K562 (cell line): Measurements from ENCODE around the gene ABCA3. TPM values are rescaled to one million over a fixed set of nuclear protein-coding genes. Genes with fewer than 3 reads are reported as not detected.

Experiments used
- ATF7 ChIP-seq: fragments of 450-650 bp; IDR thresholded peaks from 2 replicates; pipeline ENCODE4 v1.7.1; 2014; ENCODE audit warnings: mild to moderate bottlenecking, moderate library complexity
- COPS2 ChIP-seq: fragments of 450-650 bp; conservative IDR thresholded peaks from 2 replicates; pipeline ENCODE4 v1.6.1; 2016; ENCODE audit warnings: mild to moderate bottlenecking, moderate library complexity
- ELF4 ChIP-seq: fragments of 450-650 bp; formaldehyde crosslinking; IDR thresholded peaks from 2 replicates; pipeline ENCODE4 v1.4.0; 2022; ENCODE audit warnings: missing genetic modification characterization
- GABPB2 ChIP-seq: fragments of 250-450 bp; sonication (Bioruptor Pico); conservative IDR thresholded peaks from 2 replicates; pipeline ENCODE4 v1.5.1; 2021; ENCODE audit warnings: mild to moderate bottlenecking
- HEY1 ChIP-seq: fragments of 250-450 bp; sonication (Bioruptor Pico); IDR thresholded peaks from 2 replicates; pipeline ENCODE4 v1.5.0; 2020; ENCODE audit warnings: mild to moderate bottlenecking, moderate library complexity, borderline replicate concordance
- KDM4B ChIP-seq, 2 experiments: fragments of 450-650 bp in 1 of 2; sonication (generic) in 1 of 2; IDR thresholded peaks; 2 replicates each; pipeline ENCODE4 v1.6.1; 2016 to 2017; ENCODE audit warnings: borderline replicate concordance in 2 of 2, antibody characterized with exemption in 1 of 2, low read depth in 1 of 2, mild to moderate bottlenecking in 1 of 2
- MEF2D ChIP-seq: conservative IDR thresholded peaks from 2 replicates; pipeline ENCODE4 v1.6.1; 2016; ENCODE audit warnings: low read depth, missing genetic modification characterization, missing compliant biosample characterization
- MYNN ChIP-seq, 2 experiments: sonication (generic); formaldehyde crosslinking in 1 of 2; IDR thresholded peaks; 2 replicates each; pipeline versions ENCODE4 v1.5.0 to v1.6.1; 2016 to 2020; ENCODE audit warnings: antibody characterized with exemption in 1 of 2, missing genetic modification reagents in 1 of 2
- NCOA4 ChIP-seq: fragments of 450-650 bp; IDR thresholded peaks from 2 replicates; pipeline ENCODE4 v1.6.1; 2018; ENCODE audit warnings: mild to moderate bottlenecking; ENCODE audit not compliant: partially characterized antibody
- NCOA6 ChIP-seq: fragments of 450-650 bp; IDR thresholded peaks from 2 replicates; pipeline ENCODE4 v1.6.1; 2017; ENCODE audit warnings: mild to moderate bottlenecking
- NR2C1 ChIP-seq, 2 experiments: fragments of 450-650 bp; IDR thresholded peaks; 2 replicates each; pipeline ENCODE4 v1.6.1; 2017; ENCODE audit warnings: mild to moderate bottlenecking in 2 of 2, antibody characterized with exemption in 1 of 2, inconsistent platforms in 1 of 2, missing compliant biosample characterization in 1 of 2, missing genetic modification characterization in 1 of 2
- POLR2A ChIP-seq: fragments of 450-650 bp; conservative IDR thresholded peaks from 2 replicates; pipeline ENCODE4 v1.6.1; 2016
- POLR3G ChIP-seq: IDR thresholded peaks from 2 replicates; pipeline ENCODE4 v1.6.1; 2011; ENCODE audit not compliant: insufficient read length, insufficient replicate concordance; ENCODE audit errors: extremely low read depth
- RBFOX2 ChIP-seq: fragments of 200-400 bp; formaldehyde crosslinking; IDR thresholded peaks from 2 replicates; pipeline ENCODE4 v1.6.1; 2017; ENCODE audit warnings: low read depth, mild to moderate bottlenecking, low read length, moderate library complexity
- RBM14 ChIP-seq: fragments of 200-400 bp; formaldehyde crosslinking; IDR thresholded peaks from 2 replicates; pipeline ENCODE4 v1.6.1; 2018; ENCODE audit warnings: low read depth, mild to moderate bottlenecking, low read length, moderate library complexity, borderline replicate concordance; ENCODE audit not compliant: insufficient read depth
- RBM15 ChIP-seq: fragments of 200-400 bp; formaldehyde crosslinking; IDR thresholded peaks from 2 replicates; pipeline ENCODE4 v1.6.1; 2018; ENCODE audit warnings: mild to moderate bottlenecking, low read length, moderate library complexity; ENCODE audit not compliant: insufficient read depth
- SRSF7 ChIP-seq: fragments of 200-400 bp; formaldehyde crosslinking; optimal IDR thresholded peaks from 2 replicates; pipeline ENCODE3; 2017; ENCODE audit warnings: mild to moderate bottlenecking, low read depth, low read length
- STAT5B ChIP-seq: fragments of 250-450 bp; sonication (Bioruptor Pico); IDR thresholded peaks from 2 replicates; pipeline ENCODE4 v1.8.0; 2021; ENCODE audit warnings: mild to moderate bottlenecking, inconsistent platforms
- TFAM ChIP-seq: fragments of 250-450 bp; sonication (Bioruptor Pico); conservative IDR thresholded peaks from 2 replicates; pipeline ENCODE4 v1.5.0; 2021; ENCODE audit warnings: mild to moderate bottlenecking, moderate library complexity
- ZBTB1 ChIP-seq: sonication (generic); formaldehyde crosslinking; IDR thresholded peaks from 2 replicates; pipeline ENCODE4 v1.8.1; 2023; ENCODE audit warnings: missing genetic modification reagents, low read depth, mild to moderate bottlenecking, borderline replicate concordance
- ZNF184 ChIP-seq: sonication (generic); formaldehyde crosslinking; IDR thresholded peaks from 2 replicates; pipeline ENCODE4 v1.5.0; 2020; ENCODE audit warnings: missing genetic modification reagents
- polyA plus RNA-seq, 8 experiments: library from polyadenylated mRNA; depleted of rRNA in 4 of 8; stranded (reverse) in 5 of 8; unstranded in 3 of 8; fragments of >200 nt; fragmentation: Nextera tagmentation in 2 of 8; fragmentation: Illumina TruSeq in 1 of 8; extraction: Ambion mirVana in 2 of 8; extraction: Trizol in 1 of 8; gene quantifications; 2 replicates each; pipeline versions ENCODE4 v1.2.1 to v1.2.3, GENCODE V29; 2011 to 2014; ENCODE audit warnings: inconsistent platforms in 1 of 8, missing spikeins in 1 of 8
- total RNA-seq, 7 experiments: library from RNA; depleted of rRNA in 6 of 7; stranded (reverse); fragments of >200 nt in 6 of 7; fragmentation: Illumina TruSeq in 2 of 7; extraction: Trizol in 2 of 7; gene quantifications; 2 replicates each; pipeline versions ENCODE4 v1.2.1 to v1.2.3, GENCODE V29; 2011 to 2021; ENCODE audit warnings: low replicate concordance in 1 of 7
- TF ChIP-seq, protein P1 (sequence below), 3 experiments: IDR thresholded peaks in 2 of 3; conservative IDR thresholded peaks in 1 of 3; 2 replicates each; pipeline ENCODE4 v1.5.1; 2011 to 2012; ENCODE audit warnings: low read length in 3 of 3, mild to moderate bottlenecking in 3 of 3, control low read depth in 2 of 3, improper control_type of control experiment in 1 of 3, inconsistent platforms in 1 of 3, low read depth in 1 of 3, mixed read lengths in 1 of 3, moderate library complexity in 1 of 3; ENCODE audit not compliant: insufficient read depth in 2 of 3
- TF ChIP-seq, protein P2 (sequence below): sonication (generic); formaldehyde crosslinking; IDR thresholded peaks from 2 replicates; pipeline ENCODE4 v1.8.0; 2022; ENCODE audit warnings: mild to moderate bottlenecking, missing genetic modification reagents
- TF ChIP-seq, protein P3 (sequence below): fragments of 250-450 bp; sonication (Bioruptor Pico); IDR thresholded peaks from 2 replicates; pipeline ENCODE4 v1.5.0; 2021; ENCODE audit warnings: mild to moderate bottlenecking, moderate library complexity

Gene ABCA3
- total and polyA plus RNA-seq, 9 of the 15 experiments (the other 6 are each of a cell fraction or from before 2014, with no cell fraction given) = 0.66 to 23.7 (median 6.9) TPM

DNA sequence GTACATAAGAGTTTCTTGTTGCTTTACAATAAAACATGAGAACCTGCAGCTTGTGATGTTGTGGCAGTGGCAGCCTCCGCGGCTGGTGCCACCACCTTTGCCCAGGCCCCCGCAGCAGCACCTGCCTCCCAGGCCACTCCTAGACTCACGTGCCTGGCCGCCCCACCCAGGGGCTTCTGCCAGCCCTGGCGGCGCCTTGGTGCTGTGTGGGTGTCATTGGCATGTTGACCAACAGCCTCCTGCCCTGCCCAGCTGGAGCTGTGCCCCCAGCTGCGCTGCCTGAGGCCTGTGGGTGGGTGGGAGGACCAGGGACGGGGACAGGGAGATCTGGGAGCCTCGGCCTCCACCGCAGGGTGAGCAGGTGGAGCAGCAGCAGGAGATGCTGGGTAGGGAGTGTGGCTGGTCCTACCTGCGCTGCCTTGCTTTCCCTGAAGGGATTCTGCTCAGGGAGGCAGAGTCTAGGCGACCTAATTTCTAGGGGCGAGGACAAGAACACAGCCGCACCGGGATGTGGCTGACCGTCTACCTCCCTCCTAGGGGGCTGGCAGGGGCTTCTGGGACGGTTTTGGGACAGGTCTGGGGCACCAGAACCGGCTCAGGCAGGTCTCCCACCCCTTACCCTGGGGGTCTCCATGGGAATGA, 104.7 kb downstream of the ABCA3 start (continued):
- TF ChIP-seq, protein P1, sequence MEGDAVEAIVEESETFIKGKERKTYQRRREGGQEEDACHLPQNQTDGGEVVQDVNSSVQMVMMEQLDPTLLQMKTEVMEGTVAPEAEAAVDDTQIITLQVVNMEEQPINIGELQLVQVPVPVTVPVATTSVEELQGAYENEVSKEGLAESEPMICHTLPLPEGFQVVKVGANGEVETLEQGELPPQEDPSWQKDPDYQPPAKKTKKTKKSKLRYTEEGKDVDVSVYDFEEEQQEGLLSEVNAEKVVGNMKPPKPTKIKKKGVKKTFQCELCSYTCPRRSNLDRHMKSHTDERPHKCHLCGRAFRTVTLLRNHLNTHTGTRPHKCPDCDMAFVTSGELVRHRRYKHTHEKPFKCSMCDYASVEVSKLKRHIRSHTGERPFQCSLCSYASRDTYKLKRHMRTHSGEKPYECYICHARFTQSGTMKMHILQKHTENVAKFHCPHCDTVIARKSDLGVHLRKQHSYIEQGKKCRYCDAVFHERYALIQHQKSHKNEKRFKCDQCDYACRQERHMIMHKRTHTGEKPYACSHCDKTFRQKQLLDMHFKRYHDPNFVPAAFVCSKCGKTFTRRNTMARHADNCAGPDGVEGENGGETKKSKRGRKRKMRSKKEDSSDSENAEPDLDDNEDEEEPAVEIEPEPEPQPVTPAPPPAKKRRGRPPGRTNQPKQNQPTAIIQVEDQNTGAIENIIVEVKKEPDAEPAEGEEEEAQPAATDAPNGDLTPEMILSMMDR (IDR thresholded peaks at IDR 0.05 in 2 of 3, conservative IDR thresholded peaks at IDR 0.05 in 1 of 3; ENCODE audit: insufficient read depth in 2 of 3, low read depth in 1 of 3, low read length in 3 of 3) = no peak
- no peak for TF ChIP-seq ATF7
- no peak for TF ChIP-seq GABPB2 (CRISPR knock-in tag)
- TF ChIP-seq KDM4B (IDR thresholded peaks at IDR 0.05; ENCODE audit: borderline replicate concordance in 2 of 2, low read depth in 1 of 2) = no peak
- TF ChIP-seq ZNF184 (CRISPR knock-in tag) = no peak
- no peak for TF ChIP-seq RBM15
- TF ChIP-seq MEF2D = no peak
- peak; percentile 50 for TF ChIP-seq POLR2A
- no peak for TF ChIP-seq COPS2
- no peak for TF ChIP-seq STAT5B (CRISPR knock-in tag)
- TF ChIP-seq NCOA6 = no peak
- TF ChIP-seq HEY1 = no peak
- TF ChIP-seq, protein P2, sequence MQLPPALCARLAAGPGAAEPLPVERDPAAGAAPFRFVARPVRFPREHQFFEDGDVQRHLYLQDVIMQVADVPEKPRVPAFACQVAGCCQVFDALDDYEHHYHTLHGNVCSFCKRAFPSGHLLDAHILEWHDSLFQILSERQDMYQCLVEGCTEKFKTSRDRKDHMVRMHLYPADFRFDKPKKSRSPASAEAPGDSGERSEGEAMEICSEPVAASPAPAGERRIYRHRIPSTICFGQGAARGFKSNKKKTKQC (CRISPR knock-in tag) = no peak
- no peak for TF ChIP-seq NCOA4
- TF ChIP-seq, protein P3, sequence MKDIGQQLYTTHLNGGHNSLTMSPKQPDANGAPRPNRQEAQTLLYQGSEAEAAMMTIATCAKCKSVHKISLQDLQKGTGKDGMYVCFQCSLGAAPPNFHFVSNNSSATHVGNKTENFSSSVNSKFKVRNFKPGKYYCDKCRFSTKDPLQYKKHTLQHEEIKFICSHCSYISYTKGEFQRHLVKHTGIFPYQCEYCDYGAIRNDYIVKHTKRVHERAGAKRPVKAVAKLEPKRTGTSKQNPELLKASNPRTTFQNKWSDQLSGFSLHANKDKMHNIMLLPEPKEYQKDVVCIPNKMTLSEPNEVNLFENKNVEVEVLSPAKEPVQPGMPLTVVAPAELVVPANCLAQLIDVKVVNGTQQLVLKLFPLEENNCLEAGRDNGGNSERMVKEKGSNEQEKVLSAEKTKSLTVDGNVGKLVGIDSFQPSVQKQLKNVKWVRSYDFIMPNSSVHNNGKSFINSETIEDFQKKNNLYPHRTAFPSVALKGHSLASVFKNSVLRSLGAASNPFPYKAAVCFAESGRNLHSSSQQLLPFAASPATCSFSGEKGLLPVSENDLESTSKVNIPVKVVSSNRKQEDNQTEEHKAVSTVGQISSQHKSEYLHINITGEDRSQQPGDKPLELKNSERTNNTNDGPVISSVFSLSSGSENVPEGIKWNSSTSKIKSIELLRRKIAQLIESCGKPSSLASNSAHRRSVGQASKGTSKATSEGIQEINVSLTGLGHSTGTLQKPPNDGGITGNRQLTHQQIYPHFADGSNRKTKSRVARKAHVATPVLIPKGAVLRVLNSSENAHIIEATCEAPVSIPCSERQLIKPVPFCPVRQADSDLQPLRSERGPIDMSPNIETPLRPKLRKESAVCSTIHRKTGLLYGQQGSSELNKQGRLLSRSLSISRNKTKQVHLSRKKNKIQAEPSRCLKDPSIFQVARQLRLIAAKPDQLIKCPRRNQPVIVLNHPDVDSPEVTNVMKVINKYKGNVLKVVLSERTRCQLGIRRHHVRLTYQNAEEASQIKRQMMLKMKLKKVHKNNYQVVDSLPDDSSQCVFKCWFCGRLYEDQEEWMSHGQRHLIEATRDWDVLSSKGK (CRISPR knock-in tag) = no peak
- TF ChIP-seq ZBTB1 (CRISPR knock-in tag) = no peak
- no peak for TF ChIP-seq NR2C1 (IDR thresholded peaks at IDR 0.05)
- TF ChIP-seq NR2C1 (tag; IDR thresholded peaks at IDR 0.05) = no peak
- TF ChIP-seq ELF4 (CRISPR knock-in tag) = no peak
- TF ChIP-seq MYNN (IDR thresholded peaks at IDR 0.05) = 0 out of 2 replicates have a peak, but pooled peaks have one; percentile 10
- no peak for TF ChIP-seq MYNN (CRISPR knock-in tag; IDR thresholded peaks at IDR 0.05)
- no peak for TF ChIP-seq POLR3G
- TF ChIP-seq SRSF7 = no peak
- TF ChIP-seq TFAM (CRISPR knock-in tag) = no peak
- peak; percentile 8; the same call in 1 of the 2 replicates for TF ChIP-seq RBFOX2
- TF ChIP-seq RBM14 = 0 out of 2 replicates have a peak, but pooled peaks have one; percentile 59
